H1 (cell line): ENCODE measurements around the gene KIAA0513. TPM values are rescaled to one million over a fixed set of nuclear protein-coding genes. Genes with fewer than 3 reads are reported as not detected.

Experiments used
- BRCA1 ChIP-seq: IDR thresholded peaks from 2 replicates; pipeline ENCODE4 v1.6.1; 2012; ENCODE audit warnings: low read depth, low read length, improper control_type of control experiment
- EGR1 ChIP-seq: IDR thresholded peaks from 2 replicates; pipeline ENCODE4 v1.6.1; 2011; ENCODE audit warnings: low read depth, low read length, borderline replicate concordance
- GTF2F1 ChIP-seq: IDR thresholded peaks from 2 replicates; pipeline ENCODE4 v1.6.1; 2012; ENCODE audit warnings: low read depth, low read length, improper control_type of control experiment, borderline replicate concordance
- KDM5A ChIP-seq: fragments of 200-600 bp; IDR thresholded peaks from 2 replicates; pipeline ENCODE4 v1.7.1; 2012; ENCODE audit warnings: mild to moderate bottlenecking, low read length, inconsistent platforms, mixed read lengths
- NRF1 ChIP-seq: IDR thresholded peaks from 2 replicates; pipeline ENCODE4 v1.6.1; 2011; ENCODE audit warnings: mild to moderate bottlenecking, low read depth, low read length, improper control_type of control experiment
- POLR2A ChIP-seq, 2 experiments: IDR thresholded peaks; 1 replicate in 1 of 2; 2 replicates in 1 of 2; pipeline ENCODE4 v1.6.1; 2011; ENCODE audit warnings: low read depth in 2 of 2, low read length in 2 of 2, mild to moderate bottlenecking in 2 of 2; ENCODE audit errors: control extremely low read depth in 1 of 2
- RAD21 ChIP-seq, 2 experiments: IDR thresholded peaks in 1 of 2; conservative IDR thresholded peaks in 1 of 2; 2 replicates each; pipeline ENCODE4 v1.6.1; 2011; ENCODE audit warnings: low read depth in 2 of 2, low read length in 2 of 2, improper control_type of control experiment in 1 of 2, inconsistent platforms in 1 of 2, mild to moderate bottlenecking in 1 of 2, moderate library complexity in 1 of 2
- SAP30 ChIP-seq: fragments of 300-600 bp; sonication (generic); IDR thresholded peaks from 2 replicates; pipeline ENCODE4 v1.7.1; 2012; ENCODE audit warnings: low read length, moderate library complexity, mild to moderate bottlenecking, inconsistent platforms; ENCODE audit not compliant: insufficient read depth, insufficient replicate concordance
- USF2 ChIP-seq: IDR thresholded peaks from 2 replicates; pipeline ENCODE4 v1.6.1; 2011; ENCODE audit warnings: low read length, improper control_type of control experiment
- polyA plus RNA-seq, 7 experiments: library from polyadenylated mRNA; depleted of rRNA in 3 of 7; stranded (reverse) in 5 of 7; unstranded in 2 of 7; fragments of >200 nt in 5 of 7; fragments of 200-250 nt in 2 of 7; gene quantifications; 1 replicate in 5 of 7; 2 replicates in 1 of 7; 4 replicates in 1 of 7; pipeline versions ENCODE4 v1.2.1 to v1.2.3, GENCODE V29; 2011 to 2013; ENCODE audit warnings: missing spikeins in 2 of 7, mixed read lengths in 2 of 7
- total RNA-seq: library from RNA; stranded (reverse); fragmentation: NEBNext Ultra II Directional; extraction: Animal tissue kit (Norgen Biotek cat#: 25700); gene quantifications from 2 replicates; pipeline ENCODE4 v1.2.1, GENCODE V29; 2021

KIAA0513 gene
- total and polyA plus RNA-seq, 2 of the 8 experiments (the other 6 are each of a cell fraction or from before 2014, with no cell fraction given): 2.1 to 6.1 TPM

GRCh38 chr16:85142771-85143211 is 115.2 kb downstream of the KIAA0513 start (continued):
- TF ChIP-seq KDM5A (no peak), GTF2F1 (no peak), EGR1 (no peak), USF2 (no peak), SAP30 (no peak), BRCA1 (no peak), NRF1 (no peak), RAD21 (IDR thresholded peaks at IDR 0.05 in 1 of 2, conservative IDR thresholded peaks at IDR 0.05 in 1 of 2; ENCODE audit: low read depth in 2 of 2, low read length in 2 of 2) (no peak), POLR2A (IDR thresholded peaks at IDR 0.05; ENCODE audit: control extremely low read depth in 1 of 2, low read depth in 2 of 2, low read length in 2 of 2) (no peak)

Other genes starting within 250 kb of the KIAA0513 start
- 5.1 and 6.4 TPM in 2 replicates for gene CRISPLD2, start 207.8 kb upstream of the KIAA0513 start, total RNA-seq
- 2.7 and 3.6 TPM in 2 replicates for gene CRISPLD2, start 207.8 kb upstream of the KIAA0513 start, polyA plus RNA-seq (2011; rRNA removed)
- gene ZDHHC7, start 16.3 kb upstream of the KIAA0513 start, total RNA-seq: 40.5 and 43.5 TPM in 2 replicates
- gene ZDHHC7, start 16.3 kb upstream of the KIAA0513 start, polyA plus RNA-seq (2011; rRNA removed): 56.3 and 125 TPM in 2 replicates
- gene CIBAR2, start 84.7 kb downstream of the KIAA0513 start, total RNA-seq: not detected in 2 replicates
- 0.06 and 0.18 TPM in 2 replicates for gene CIBAR2, start 84.7 kb downstream of the KIAA0513 start, polyA plus RNA-seq (2011; rRNA removed)